ENCODE data around the gene EHHADH.

- TF ChIP-seq REST (IDR thresholded peaks at IDR 0.05; ENCODE audit: insufficient read depth in 1 of 2, low read depth in 2 of 2, low read length in 2 of 2) (no peak), SIN3A (IDR thresholded peaks at IDR 0.05; ENCODE audit: borderline replicate concordance, insufficient read depth, low read length) (no peak), POLR2AphosphoS5 (IDR thresholded peaks at IDR 0.05; ENCODE audit: low read depth, low read length) (no peak), TAF1 (IDR thresholded peaks at IDR 0.05; ENCODE audit: borderline replicate concordance, insufficient read depth, low read length) (no peak)
These were observed 36.4 kb upstream of the EHHADH start for GRCh38 chr3:185290266-185290665.
